GM12873 (cell line): ENCODE measurements around the gene PLCB2.

Source experiments
- TF ChIP-seq, protein P1 (sequence below): IDR thresholded peaks from 2 replicates; pipeline ENCODE4 v1.5.1; 2012; ENCODE audit warnings: low read depth, mild to moderate bottlenecking, moderate library complexity, low read length, control low read depth; ENCODE audit not compliant: insufficient read depth; ENCODE audit errors: missing control alignments

Gene PLCB2

DNA sequence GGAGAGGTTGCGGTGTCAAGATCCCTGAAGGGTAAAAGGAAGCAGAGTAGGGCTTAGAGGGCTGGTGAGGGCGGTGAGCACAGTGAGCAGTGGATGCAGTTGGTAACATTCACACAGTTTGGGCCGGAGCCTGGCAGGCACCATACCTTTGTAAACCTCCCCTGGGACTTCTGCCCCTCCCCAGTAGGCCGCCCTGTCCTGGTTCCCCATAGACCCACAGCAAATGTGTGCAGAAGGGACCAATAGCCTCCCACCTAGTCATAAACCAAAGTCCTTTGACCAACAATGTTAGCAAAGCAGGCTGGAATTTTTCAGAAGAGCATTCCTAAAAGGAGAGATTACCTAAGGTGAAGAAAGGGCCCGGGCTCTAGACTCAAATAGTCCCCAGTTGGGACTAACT is 41.4 kb upstream of the PLCB2 start:
- TF ChIP-seq, protein P1, sequence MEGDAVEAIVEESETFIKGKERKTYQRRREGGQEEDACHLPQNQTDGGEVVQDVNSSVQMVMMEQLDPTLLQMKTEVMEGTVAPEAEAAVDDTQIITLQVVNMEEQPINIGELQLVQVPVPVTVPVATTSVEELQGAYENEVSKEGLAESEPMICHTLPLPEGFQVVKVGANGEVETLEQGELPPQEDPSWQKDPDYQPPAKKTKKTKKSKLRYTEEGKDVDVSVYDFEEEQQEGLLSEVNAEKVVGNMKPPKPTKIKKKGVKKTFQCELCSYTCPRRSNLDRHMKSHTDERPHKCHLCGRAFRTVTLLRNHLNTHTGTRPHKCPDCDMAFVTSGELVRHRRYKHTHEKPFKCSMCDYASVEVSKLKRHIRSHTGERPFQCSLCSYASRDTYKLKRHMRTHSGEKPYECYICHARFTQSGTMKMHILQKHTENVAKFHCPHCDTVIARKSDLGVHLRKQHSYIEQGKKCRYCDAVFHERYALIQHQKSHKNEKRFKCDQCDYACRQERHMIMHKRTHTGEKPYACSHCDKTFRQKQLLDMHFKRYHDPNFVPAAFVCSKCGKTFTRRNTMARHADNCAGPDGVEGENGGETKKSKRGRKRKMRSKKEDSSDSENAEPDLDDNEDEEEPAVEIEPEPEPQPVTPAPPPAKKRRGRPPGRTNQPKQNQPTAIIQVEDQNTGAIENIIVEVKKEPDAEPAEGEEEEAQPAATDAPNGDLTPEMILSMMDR = no peak

DNA sequence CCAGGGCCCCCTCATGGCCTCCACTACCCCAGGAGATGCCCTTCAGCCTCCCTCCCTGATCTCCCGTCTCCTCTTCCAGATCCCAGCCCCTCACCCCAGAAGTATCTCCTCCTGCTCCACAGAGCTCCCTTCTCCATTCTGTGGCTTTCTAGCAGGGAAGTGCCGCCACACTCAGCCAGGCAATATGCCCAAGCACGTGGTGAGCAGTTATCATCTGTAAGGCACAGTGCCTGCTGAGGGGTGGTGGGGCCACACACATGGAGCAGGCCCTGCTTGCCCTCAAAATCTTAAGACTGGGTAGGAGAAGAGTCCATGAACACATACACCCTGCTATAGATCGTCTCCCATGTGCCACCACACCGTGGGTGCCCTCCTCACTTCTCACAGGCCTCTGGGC is 40.7 kb upstream of the PLCB2 start:
- TF ChIP-seq, protein P1 = no peak

DNA sequence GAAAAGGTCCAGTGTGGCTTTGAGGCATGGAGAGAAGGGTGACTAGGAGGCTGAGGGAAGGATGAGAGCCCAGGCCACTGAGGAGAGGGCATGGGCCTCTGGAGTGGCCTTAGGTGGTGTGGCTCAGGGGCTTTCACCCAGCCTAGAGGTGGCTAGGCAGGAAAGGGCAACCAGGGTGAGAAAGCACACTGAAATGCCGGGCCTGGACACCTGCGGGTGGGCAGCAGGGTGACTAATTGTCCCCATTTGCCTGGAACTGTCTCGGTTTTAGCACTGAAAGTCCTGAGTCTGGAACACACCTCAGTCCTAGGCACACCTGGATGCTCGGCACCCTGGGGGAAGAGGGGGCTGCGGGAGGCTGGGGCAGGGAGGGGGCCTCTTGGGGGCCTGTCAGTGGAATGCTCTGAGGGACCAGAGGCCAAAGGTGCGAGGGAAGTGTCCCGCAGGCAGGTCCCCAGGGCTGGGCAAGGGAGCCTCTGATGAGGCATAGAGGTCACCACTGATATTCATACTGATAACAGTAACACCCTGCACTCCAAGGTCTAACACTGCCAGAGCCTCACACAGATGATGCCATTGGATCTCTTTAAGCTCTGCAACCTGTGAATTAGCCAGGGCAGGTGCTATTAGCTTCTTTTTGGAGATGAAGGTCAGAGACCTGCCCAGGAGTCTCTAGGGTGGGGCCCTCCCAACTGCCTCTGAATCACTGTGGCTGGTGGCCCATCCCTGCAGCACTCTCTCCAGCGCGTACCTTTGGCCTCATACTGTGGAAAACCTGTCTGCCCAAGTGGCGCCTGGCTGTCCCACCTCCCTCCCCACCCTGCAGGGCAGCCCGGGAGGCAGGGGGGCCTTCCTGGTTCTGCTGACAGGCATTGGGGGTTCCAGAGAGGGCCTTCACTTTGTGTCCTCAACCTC is 40.1 kb upstream of the PLCB2 start:
- TF ChIP-seq, protein P1 = no peak

DNA sequence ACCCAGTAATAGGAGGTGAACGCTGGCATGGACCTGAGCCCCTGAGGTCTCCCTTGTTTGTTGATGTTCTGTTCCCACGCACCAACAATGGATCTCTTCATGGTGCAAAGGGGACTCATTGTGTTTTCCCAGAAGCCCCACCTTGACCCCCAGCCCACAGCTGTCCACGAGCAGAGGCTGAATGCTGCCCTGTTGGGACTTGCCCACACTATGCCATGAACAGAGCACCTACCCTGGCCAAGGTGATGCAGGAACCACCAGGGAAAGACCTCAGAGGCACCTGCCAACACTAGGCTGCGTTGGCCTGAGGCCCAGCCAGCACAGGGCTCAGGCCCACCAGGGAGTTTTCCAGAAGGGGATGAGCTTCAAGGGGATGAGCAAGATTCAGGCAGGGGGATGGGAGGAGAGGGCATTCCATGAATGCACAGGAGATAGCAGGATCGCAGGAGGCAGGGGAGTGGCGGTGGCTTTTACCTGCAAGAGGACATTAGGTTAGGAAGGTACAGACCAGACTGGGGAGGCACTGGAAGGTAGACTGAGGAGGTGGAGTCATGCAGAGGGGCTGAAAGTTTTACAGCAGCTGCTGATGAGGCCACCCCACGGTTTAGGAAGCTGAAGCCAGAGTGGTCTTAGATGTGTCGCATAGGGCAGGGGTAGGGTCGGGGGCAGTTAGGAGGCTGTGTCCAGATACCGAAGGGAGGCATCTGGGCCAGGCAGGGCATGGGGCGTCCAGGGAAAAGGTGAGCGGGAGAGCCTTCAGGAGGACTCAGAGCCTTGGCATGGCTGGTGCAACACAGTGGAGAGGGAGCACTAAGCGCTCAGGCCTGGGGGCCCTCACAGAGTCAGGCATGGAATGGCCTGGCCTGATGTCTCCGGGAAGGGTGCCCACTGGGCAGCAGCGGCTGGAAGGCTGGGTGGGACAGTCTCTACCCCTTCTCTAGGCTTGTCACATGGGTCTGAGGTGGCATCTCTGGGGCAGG is 39.1 kb upstream of the PLCB2 start:
- TF ChIP-seq, protein P1 = no peak

DNA sequence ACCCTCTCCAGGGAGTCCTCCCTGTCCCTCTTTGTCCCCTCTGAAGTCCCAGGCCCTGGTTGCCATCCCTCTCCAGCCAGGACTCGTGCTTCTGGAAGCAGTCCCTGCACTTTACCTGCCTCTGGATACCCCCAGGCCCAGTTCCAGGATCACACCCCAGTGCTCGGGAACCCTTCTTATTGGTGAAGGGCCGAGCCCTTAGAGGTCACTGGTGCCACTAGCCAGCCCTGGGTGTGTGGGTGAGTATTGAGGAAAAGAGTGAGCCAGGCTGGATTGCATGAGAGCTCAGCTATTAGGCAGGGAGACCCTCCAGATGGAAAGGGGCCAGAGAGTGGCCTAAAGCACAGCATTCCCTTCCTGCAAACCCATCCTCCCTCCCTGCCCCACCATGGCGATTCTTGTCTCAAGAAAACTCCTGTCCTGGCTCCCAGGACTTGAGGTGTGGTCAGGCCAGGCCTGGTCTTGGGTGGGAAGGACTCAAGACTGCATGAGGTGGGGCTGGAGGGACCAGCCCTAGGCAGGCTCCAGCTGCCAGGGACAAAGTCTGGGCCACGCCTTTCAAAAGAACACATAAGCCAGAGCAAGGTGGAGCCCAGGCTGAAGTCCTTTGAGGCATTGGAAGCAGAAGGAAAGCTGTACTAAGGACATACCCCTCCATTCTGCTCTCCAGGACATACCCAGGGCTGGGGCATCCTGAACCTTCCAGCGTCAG is 38.3 kb upstream of the PLCB2 start:
- TF ChIP-seq, protein P1 = no peak

DNA sequence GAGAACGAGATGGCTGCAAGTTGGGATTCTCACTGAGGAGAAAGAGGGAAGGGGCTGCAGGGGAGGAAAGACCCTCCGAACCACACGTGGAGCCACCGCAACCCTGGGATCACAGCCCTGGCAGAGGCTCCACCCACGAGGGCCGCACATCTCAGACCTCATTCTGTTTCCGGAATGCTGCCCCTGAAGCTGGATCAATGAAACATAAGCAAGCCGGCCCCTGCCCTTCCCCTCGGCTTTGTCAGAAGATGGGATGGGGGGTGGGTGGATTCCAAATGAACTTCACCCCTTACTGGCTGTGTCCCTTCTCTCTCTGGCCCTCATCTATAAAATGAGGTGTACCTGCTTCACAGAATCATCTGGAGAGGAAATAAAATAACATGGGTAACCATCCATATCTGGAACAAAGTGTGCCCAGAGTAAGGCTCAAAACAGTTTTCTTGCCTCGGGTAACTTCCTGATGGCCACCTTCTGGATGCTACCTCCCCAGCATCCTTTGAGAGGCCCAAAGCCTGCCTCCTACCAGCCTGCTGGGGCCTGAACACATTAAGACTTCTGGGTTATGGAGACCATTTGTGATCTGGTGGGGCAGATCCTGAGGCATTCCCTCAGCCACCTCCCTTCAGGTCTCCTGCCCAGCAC is 37.6 kb upstream of the PLCB2 start:
- TF ChIP-seq, protein P1 = no peak
